GM18907 (cell line): ENCODE results near the gene MEMO1.
A peak's percentile ranks its signal among the peaks of the same experiment; 100 is the strongest.
"Not testable (repeated sequence)": the region's sequence is repeated elsewhere in the genome, so short reads cannot be mapped to it uniquely, and the experiment has no call there.

Experiments
- ATAC-seq: cut with Tn5 transposase; IDR thresholded peaks from one replicate; pipeline ENCODE4 v1.9.1; 2021; ENCODE audit warnings: mild to moderate bottlenecking, moderate library complexity; ENCODE audit not compliant: unreplicated experiment

The MEMO1 gene

GRCh38 chr2:32010670-32011484 is at the start of gene MEMO1:
TSS of gene MEMO1 (minus strand) at chr2:32011008. CDS start at chr2:32010247, 761 bp downstream.
- ATAC-seq = peak; percentile 68

GRCh38 chr2:32060266-32060665 is 49.5 kb upstream of the MEMO1 start:
- no peak for ATAC-seq

- no peak for ATAC-seq
Measured at GRCh38 chr2:32058130-32058529, 47.3 kb upstream of the MEMO1 start.

- not testable (repeated sequence) for ATAC-seq
Measured at GRCh38 chr2:32054583-32054982, 43.8 kb upstream of the MEMO1 start.

- ATAC-seq = no peak
Measured at GRCh38 chr2:32051836-32052439, 41.1 kb upstream of the MEMO1 start.

- ATAC-seq = no peak
Measured at GRCh38 chr2:32043561-32043960, 32.8 kb upstream of the MEMO1 start.

GRCh38 chr2:32039447-32040219 is 28.8 kb upstream of the MEMO1 start, which contains the start of gene DPY30:
TSS of gene DPY30 (minus strand) at chr2:32039805. CDS start at chr2:32039456, 349 bp downstream.
- peak; percentile 85 for ATAC-seq

GRCh38 chr2:32034198-32034887 is 23.5 kb upstream of the MEMO1 start:
- ATAC-seq = not testable (repeated sequence)

GRCh38 chr2:32018789-32019482 is 8.1 kb upstream of the MEMO1 start:
- ATAC-seq = not testable (repeated sequence)

- no peak for ATAC-seq
Measured at GRCh38 chr2:32012872-32013271, 2.1 kb upstream of the MEMO1 start.

- ATAC-seq = no peak
Measured at GRCh38 chr2:32011485-32011960, 715 bp upstream of the MEMO1 start.

GRCh38 chr2:32010280-32010669 is 533 bp downstream of the MEMO1 start:
- peak; percentile 64 for ATAC-seq

- ATAC-seq = peak; percentile 30
Measured at GRCh38 chr2:32009516-32010256, 1.1 kb downstream of the MEMO1 start.

- no peak for ATAC-seq
Measured at GRCh38 chr2:32008805-32009515, 1.8 kb downstream of the MEMO1 start.

- no peak for ATAC-seq
Measured at GRCh38 chr2:32007121-32007391, 3.8 kb downstream of the MEMO1 start.

- no peak for ATAC-seq
Measured at GRCh38 chr2:32005371-32005976, 5.3 kb downstream of the MEMO1 start.

GRCh38 chr2:32003791-32004190 is 7.0 kb downstream of the MEMO1 start:
- no peak for ATAC-seq

GRCh38 chr2:32002406-32002805 is 8.4 kb downstream of the MEMO1 start:
- no peak for ATAC-seq

GRCh38 chr2:31999438-31999837 is 11.4 kb downstream of the MEMO1 start:
- ATAC-seq = no peak
